Stimulated activated CD4-positive, alpha-beta T cell treated with anti-CD3 and anti-CD28 coated beads, Interleukin-15, amount 100 ng/mL, for 24 hours (primary cell): ENCODE results near the gene PRKCB.

Experiments used
- DNase-seq: peaks from one replicate; pipeline ENCODE4 v3.0.0-alpha.2; 2020

Gene PRKCB

DNA sequence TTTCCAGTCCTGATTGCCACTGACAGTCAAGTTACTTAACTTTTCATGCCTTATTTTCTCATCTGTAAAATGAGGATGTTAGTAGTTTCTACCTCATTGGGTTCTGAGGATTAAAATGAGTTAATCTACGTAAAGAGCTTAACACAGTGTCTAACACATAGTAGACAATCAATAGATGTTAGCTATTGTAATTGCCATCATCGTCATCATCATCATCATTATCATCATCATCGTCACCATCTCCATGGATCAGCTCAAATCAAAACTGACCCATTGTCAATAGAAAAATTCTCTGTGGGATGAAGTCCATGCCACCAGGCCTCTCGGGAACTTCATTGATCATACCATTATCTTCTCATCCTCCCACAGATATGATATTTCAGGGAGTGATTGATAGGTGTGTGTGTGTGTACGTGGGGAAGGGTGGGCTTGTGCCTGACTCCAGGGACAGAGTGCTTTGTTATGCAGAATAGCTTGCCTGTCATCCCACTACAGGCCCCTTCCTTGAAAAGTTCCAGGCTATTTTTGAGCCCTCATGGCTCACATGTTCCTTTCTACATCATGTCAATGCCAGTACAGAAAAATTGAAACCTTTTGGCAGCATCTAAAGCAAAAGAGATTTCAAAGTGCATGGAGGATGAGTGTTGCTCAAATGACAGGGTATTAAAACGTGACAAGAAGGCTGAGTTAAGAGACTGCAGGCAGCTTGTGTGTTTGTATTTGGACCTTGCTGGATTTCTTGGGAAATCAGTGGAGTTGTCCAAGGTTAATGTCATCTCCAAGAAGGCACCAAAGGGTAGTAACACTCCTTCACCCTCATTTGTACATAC lies 133.9 kb downstream of the PRKCB start:
- DNase-seq = no peak

DNA sequence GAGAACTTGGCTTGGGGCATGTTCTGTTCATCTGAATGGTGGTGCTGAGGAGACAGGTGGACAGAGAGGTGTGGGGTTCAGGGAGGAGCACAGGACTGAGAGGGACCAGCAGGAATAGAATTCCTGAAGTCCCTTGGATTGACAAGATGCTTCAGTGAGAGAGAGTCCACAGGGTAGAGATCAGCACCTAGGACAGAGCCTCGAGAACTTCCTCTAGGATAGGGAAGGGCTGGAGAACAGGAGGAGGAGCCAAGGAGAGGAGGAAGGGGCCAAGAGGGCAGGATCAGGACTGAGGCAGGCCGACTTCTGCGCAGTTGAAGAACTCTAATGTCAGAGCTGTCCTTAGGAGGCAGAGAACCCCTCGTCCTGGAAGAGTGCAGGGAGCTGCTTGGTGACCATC lies 138.4 kb downstream of the PRKCB start:
- DNase-seq = no peak

DNA sequence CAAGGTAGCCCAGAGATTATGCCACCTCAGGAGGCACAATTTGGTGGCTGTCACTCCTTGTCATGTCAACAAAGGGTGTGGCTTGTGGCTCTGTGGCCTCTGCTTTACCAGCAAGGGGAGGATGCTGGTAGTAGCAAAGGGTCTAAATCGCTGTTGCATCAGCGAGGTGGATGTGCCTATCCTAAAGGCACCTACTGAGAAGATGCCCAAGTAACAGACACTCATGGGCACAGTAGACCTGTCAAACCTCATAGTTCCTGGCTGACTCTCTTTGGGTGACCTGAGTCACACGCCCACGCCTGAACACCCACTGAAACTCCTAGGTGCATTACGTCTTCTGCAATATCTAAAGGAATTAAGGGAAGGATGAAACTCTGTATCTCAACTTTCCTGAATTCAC lies 139.5 kb downstream of the PRKCB start:
- peak; percentile 24 for DNase-seq

DNA sequence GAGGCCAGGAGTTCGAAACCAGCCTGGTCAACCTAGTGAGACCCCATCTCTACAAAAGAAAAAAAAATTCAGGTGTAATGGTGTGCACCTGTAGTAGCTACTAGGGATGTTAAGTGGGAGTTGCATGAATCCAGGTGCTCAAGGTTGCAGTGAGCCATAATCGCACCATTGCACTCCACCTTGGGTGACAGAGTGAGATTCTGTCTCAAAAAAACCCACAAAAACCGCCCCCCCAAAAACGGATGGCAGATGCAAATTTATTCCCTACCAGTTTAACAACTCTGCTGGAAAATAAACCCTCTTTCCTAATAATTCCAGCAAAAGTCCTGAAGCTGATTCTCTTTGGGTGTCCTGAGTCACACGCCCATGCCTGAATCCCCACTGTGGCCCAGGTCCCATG lies 140.3 kb downstream of the PRKCB start:
- no peak for DNase-seq

DNA sequence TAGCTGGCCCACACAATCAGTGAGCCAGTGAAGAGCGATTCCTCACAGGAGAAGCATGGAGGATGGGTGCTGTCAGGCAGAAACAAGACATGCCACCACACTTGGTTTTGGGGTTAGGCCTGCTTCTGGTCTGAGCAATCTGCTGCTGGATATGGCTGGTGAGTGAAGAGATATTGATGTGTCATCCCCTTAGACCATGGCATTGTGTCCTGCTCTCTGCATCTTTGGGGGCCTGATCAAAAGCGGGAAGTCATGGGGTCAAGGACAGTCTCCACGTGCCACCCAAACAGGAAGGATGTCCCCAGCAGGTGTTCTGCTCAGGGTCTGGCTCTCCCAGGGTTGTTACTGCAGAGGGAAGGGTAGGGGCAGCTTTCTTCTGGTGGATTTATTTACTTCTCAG lies 140.7 kb downstream of the PRKCB start:
- no peak for DNase-seq

DNA sequence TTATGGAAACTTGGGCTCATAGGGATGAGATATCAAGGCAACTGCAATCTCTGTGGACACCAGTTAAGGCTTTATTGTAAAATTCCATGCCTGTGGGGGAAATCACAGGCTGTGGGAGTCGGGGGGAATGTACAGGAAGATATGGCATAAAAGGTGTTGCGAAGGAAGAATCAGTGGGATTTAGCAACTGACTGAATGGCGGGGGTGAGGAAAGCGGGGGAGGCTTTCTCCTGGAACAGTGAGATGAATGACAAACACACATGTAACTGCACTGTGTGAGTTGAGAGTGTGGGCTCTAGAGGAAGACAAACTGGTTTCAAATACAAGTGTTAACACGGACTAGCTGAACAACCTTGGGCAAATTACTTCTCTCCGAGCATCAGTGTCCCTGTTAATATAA lies 143.7 kb downstream of the PRKCB start:
- DNase-seq = no peak

DNA sequence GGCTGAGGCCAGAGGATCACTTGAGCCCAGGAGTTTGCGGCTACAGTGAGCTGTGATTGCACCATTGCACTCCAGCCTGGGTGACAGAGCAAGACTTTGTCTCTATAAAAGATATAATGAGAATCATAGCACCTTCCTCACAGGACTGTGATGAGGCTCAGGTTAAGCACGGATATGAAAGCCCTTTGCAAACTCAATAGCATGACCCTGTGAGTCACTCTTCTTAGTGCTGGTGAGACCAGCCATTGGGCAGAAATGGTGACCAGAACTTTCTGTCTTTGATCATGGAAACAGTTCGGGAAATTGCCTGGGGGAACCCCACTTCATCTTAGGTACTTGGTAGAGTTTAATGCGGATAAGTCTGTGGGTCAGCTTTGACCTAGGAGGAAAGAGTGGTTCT lies 144.2 kb downstream of the PRKCB start:
- DNase-seq = no peak

DNA sequence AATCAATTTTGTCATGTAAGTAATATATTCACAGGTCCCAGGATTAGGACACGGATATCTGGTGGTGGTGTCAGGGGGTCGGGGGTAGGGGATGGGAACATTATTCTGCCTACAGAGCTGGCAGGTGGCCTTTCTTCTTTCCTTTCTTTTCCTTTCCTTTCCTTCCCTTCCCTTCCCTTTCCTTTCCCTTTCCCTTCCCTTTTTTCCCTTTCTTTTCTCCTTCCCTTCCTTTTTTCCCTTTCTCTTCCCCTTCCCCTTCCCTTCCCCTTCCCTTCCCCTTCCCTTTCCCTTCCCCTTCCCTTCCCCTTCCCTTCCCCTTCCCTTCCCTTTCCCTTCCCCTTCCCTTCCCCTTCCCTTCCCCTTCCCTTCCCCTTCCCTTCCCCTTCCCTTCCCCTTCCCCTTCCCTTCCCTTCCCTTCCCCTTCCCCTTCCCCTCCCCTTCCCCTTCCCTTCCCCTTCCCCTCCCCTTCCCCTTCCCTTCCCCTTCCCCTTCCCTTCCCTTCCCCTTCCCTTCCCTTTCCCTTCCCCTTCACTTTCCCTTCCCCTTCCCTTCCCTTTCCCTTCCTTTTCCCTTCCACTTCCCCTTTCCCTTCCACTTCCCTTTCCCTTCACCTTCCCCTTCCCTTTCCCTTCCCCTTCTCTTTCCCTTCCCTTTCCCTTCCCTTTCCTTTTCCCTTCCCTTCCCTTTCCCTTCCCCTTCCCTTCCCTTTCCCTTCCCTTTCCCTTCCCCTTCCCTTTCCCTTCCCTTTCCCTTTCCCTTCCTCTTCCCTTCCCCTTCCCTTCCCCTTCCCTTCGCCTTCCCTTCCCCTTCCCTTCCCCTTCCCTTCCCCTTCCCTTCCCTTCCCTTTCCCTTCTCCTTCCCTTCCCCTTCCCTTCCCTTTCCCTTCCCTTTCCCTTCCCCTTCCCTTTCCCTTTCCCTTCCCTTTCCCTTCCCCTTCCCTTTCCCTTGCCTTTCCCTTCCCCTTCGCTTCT lies 145.9 kb downstream of the PRKCB start:
- DNase-seq = no peak

DNA sequence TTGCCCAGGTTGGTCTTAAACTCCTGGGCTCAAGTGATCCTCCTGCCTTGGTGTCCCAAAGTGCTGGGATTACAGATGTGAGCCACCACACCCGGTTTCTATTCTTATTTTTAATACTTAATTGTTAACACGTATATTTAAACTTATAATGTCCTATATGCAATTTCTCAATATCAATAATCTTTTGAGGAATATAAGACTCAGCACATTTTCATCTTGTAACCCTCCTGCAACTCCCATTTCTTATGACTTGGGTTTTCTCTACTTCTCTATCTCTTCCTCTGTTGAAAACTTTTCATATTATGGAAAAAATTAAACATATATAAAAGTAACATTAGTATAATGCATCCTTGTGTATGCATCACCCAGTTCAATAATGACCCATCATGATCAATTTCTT lies 150.7 kb downstream of the PRKCB start:
- no peak for DNase-seq

DNA sequence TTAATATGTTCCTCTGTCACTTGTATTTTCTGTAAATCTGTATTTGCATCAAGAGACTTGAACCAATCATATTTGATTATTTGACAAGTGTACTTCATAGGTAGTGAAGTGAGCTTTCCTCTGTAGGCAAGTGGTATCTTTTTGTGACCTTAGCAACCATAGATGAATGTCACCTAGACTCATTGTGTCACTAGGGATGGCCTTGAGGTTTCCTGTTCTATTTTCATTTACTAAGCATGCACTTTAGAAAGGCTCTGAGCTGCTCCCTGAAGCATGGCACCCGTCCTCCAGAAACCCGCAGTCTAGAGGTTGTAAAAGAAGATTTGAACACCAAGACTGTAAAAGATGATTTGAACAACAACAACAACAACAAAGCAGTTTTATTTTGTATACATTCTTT lies 151.7 kb downstream of the PRKCB start:
- no peak for DNase-seq

DNA sequence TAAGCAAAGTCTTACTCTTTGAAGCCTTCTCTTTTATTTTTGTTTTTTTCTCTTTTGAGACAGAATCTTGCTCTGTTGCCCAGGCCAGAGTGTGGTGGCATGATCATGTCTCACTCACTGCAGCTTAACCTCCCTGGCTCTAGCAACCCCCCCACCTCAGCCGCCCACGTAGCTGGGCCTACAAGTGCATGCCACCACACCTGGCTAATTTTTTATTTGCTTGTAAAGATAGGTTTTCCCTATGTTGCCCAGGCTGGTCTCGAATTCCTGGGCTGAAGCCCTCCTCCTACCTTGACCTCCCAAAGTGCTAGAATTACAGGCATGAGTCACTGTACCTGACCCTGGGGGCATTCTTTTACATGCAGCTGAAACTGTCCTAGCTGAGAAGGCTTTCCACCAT lies 154.7 kb downstream of the PRKCB start:
- no peak for DNase-seq

DNA sequence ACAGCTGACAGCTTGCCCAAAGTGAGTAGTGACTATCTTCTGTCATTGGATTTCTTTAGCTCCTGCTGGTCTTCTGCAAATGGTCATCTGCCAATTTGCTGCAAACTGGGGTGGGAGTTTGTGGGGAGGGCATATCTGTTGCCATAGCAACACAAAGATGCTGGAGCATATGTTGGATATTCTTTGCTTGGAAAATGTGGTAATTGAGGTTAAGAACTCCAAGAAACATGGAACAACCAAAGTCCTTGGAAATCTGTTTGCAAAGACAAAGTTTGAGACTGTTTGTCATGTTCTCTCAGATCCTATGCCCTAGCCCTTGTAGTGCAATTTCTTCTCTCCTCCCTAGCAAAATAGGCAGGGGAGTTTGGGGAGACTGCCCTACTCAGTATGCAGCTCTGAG lies 155.3 kb downstream of the PRKCB start:
- no peak for DNase-seq

DNA sequence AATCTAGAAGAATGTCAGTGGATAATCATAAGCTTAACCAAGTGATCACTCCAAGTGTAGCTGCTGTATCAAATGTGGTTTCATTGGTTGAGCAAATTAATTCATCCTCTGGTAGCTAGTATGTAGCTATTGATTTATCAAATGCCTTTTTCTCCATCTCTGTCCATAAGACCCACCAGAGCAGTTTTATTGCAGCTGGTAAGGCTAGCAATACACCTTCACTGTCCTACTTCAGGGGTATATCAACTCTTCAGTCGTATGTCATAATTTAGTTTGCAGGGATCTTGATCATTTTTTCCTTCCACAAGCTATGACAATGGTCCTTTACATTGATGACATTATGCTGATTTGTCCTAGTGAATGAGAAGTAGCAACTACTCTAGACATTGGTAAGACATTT lies 158.8 kb downstream of the PRKCB start:
- no peak for DNase-seq

DNA sequence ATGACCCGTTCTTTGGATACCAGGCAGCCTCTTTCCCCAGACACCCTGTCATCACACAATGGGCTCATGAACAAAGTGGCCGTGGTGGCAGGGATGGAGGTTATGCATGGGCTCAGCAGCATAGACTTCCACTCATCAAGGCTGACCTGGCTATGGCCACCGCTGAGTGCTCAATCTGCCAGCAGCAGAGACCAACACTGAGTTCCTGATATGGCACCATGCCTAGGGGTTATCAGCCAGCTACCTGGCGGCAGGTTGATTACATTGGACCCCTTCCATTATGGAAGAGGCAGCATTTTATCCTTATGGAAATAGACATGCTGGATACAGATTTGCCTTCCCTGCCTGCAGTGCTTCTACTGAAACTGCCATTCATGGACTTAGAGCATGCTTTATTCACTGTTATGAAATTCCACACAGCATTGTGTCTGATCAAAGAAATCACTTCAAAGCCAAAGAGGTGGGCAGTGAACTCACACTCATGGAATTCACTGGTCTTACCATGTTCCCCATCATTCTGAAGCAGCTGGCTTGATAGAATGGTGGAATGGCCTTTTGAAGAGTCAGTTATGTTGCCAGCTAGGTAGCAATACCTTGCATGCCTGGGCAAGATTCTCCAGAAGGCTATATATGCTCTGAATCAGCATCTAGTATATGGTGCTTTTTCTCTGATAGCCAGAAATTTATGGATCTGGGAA lies 160.6 kb downstream of the PRKCB start:
- no peak for DNase-seq

DNA sequence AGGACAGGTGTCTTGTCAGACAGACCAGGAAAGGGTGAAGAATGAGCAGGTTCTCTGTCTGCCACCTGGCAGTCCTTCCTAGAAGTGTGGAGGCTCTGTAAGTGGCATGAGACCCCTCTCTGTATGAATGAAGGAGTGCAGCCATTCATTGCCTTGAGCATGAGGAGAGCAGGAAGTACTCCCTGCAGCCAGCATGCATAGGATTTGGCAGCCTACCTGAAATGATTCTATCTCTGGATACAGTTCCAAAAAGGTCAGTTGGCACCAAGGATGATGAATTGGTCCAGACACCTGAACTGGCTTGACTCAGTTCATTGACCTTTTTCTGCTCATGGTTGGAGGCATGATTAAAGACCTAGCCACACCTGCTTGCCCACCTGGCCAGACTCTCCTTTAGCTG lies 163.0 kb downstream of the PRKCB start:
- DNase-seq = no peak

DNA sequence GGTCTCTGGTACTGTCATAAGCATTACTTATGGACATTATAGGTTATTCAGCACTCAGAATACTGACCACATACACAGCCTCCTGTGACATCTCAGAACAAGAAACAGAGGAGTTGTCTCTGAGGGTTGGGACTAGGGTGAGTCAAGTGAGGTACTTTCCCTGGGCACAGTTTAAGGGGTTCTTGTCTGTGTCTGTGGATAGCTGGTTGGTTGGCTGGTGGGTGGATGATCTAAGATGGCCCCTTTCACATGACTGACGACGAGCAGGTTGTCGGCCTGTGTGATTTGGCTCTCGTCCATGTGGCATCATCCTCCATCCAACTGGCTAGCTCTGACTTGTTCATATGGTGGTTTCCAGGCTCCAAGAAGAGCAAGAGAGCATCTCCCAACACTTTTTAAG lies 163.9 kb downstream of the PRKCB start:
- peak; percentile 81 for DNase-seq

DNA sequence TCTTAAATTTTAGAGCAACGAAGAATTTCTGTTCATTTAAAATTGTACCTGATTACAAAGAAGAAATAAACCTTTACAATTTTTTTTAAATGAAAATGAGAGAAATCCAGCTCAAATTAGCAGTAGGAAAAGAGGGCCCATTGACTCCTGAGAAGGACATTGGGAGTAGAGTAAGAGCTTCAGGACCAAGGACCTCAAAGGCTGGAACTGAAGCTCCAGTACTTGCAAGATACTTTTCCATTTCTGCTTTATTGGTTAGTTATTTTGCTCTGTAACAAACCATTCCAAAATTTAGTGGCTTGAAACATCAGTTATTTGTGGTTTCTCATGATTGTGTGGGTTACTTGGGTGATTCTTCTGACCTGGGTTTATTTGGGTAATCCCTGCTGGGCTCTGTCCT lies 165.9 kb downstream of the PRKCB start:
- no peak for DNase-seq

DNA sequence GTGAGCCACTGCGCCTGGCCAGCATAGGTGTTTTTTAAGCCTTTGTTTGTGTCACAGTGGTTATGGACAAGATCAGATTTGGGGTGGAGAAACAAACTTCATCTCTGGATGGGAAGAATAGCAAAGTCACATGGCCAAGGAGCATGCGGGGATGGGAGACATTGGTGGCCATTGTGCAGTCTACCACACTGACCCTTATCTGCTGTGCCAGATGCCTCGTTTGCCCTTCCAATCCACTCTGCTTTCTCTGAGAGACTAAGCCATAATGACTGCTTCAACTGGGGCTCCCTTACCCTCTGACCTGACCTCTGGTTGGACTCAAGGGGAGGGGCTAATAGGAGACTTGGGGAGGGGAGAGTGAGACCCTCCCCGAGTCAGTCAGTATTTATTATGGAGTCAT lies 166.8 kb downstream of the PRKCB start:
- no peak for DNase-seq

DNA sequence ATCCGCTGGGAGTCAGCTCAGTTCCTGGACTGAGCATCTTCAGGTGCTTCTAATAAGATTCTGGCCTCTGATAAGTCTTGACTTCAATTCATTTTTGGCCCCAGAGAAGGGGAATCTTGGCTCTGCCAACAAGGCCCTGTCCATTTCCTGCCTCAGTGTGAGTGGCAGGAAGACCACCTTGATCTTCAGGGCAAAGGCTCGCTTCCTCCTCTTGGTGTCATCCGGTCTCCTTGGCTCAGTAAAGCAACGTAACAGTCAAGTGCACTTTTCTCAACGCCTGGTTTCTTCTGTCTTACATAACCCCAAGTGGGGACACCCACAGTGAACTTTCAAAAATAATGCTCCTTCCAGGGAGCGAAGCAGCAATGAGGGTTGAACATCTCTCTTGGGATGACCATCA lies 169.8 kb downstream of the PRKCB start:
- DNase-seq = no peak

DNA sequence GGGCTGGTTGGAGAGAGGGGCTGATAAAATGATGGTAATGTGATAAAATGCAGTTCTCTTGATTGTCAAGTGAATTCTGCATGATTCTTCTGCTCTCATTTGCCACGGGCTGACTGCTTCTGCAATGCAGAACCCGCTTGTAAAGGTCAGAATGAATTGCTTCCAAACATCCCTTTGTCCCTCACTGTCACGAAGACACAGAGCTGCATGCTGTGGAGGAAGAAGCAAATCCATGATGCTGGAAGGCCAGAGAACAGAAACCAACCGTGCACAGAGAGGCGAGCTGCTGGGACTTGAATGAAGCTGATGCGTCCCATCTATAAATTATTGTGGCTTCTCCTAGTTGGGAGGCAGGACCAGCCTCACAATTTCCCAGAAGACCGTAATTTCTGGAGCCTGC lies 171.6 kb downstream of the PRKCB start:
- no peak for DNase-seq

DNA sequence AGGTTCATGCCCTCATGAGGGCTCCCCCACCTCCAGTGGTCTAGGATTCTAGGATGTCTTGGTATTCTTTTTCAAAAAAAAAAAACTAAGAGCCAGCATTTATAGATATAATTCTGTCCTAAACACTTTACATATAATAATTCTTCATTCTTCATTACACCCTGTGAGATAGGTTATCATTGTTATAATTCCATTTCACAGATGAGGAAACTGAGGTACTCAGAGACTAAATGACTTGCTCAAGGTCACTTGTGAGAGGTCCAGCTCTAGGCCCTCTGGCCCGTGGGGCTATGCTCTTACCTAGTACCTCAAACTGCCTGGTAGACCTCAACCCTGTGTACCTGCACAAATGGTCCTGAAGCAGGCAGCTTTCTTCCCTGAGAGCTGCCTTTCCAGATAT lies 172.2 kb downstream of the PRKCB start:
- DNase-seq = no peak

DNA sequence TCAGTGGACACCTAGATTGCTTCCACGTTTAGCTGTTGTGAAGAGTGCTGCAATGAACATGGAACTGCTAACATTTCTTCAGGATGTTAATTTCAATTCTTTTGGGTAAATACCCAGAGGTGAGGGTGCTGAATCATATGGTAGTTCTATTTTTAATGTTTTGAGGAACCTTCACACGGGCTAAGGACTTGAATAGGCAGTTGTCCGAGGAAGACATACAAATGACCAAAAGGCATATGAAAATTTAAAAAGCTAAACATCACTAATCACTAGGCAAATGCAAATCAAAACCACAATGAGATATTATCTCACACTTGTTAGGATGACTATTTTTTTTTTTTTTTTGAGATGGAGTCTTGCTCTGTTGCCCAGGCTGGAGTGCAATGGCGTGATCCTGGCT lies 173.3 kb downstream of the PRKCB start:
- DNase-seq = no peak

DNA sequence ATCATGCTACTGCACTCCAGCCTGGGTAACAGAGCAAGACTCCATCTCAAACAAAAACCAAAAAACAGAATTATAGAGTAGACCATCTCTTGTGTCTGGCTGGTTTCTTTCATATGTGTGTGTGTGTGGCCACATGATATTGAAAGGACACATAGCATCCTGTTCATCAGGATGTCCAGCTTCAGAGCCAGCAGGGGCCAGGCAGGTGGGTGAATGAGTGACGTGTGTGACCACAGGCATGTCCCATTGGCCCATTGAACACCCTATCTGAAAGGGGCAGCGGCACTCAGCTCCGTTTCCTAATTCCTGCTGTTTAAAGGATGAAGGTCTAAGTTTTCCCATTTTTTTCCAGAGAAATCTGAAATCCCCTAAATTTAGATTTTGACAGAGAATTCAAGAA lies 174.2 kb downstream of the PRKCB start:
- DNase-seq = no peak
